HEK293 (cell line): ENCODE measurements around the gene KCNS3.

Experiments
- CTCF ChIP-seq: fragments of 450-650 bp; formaldehyde crosslinking; IDR thresholded peaks from 2 replicates; pipeline ENCODE4 v1.5.1; 2016; ENCODE audit warnings: missing biosample characterization, missing genetic modification characterization
- KLF1 ChIP-seq: fragments of 450-650 bp; formaldehyde crosslinking; IDR thresholded peaks from 2 replicates; pipeline ENCODE4 v1.5.1; 2016; ENCODE audit warnings: missing biosample characterization, missing genetic modification characterization
- REST ChIP-seq: fragments of 450-650 bp; formaldehyde crosslinking; IDR thresholded peaks from 2 replicates; pipeline ENCODE4 v1.5.1; 2016; ENCODE audit warnings: missing biosample characterization, missing genetic modification characterization

GRCh38 chr2:17846676-17847075 lies 31.8 kb upstream of the KCNS3 start:
- TF ChIP-seq KLF1 (tag by site-specific recombination) (no peak), CTCF (no peak), REST (tag by site-specific recombination) (no peak)
